LNCaP clone FGC (cell line): ENCODE data around the gene AIFM1.

Experiments
- DNase-seq: peaks from one replicate; pipeline ENCODE4 v3.0.0-alpha.2; 2011; ENCODE audit warnings: low read depth
- H3K4me3 ChIP-seq: 2 replicates; pipeline ENCODE4 v1.5.1; 2011; ENCODE audit warnings: mild to moderate bottlenecking, low read depth, low read length, control low read depth
- CTCF ChIP-seq: IDR thresholded peaks from 2 replicates; pipeline ENCODE4 v1.5.1; 2012; ENCODE audit warnings: mild to moderate bottlenecking; ENCODE audit not compliant: control insufficient read depth, insufficient read depth; ENCODE audit errors: extremely low read depth

AIFM1 gene

DNA sequence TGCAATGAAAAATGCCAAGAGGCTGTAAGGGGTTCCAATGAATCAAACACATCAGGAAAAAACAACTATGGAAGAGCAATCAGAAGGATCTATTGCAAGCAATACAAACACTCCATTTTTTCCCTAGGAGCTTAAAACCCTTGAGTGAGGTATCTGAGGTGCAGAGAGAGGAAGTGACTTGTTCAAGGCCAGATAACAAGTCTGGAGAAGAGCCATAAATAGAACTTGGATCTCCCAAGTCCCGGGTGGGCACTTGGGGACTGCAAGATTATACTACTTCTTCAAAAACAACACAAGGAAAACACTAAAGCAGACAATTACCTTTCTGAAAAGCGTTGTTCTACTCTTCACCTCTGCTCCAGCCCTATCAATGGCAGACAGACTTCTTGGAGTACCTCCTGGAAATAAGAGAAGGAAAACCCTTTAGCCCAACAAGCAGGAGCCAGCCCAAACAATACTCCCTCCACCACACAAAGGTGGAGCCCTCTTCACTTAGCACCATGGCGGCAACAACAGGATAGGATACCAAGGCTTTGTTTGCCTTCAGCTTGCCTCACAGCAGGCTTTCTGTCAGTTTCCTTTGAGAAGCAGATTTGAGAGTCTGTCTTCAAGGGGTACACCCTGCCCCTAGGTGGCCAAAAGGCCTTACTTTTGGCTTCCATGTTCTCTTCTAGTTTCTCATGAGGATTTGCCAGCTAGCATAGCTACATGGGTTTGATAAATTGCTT is 26.0 kb downstream of the AIFM1 start:
- no peak for DNase-seq
- TF ChIP-seq CTCF = no peak
- H3K4me3 ChIP-seq = no peak overlapping the region

DNA sequence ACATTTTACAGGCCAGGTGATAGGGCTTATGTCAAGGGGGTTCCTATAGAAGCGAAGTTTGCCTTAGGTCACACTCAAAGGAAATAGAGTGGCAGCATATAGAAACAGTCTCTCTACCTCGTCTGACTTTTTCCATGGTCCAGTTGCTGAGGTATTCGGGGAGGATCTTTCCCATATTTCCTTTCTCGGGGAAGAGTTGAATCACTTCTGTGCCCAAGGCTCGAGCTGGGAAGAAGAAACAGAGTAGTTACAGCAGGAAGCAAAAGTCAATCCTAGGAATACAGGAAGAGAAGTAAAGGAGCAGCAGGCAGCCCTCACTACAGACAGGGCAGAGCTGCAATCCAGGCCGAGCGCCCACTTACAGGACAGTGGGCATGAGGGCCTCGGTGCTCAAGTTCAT is 28.7 kb downstream of the AIFM1 start:
- no peak for DNase-seq
- no peak for TF ChIP-seq CTCF
- no peak overlapping the region for H3K4me3 ChIP-seq

DNA sequence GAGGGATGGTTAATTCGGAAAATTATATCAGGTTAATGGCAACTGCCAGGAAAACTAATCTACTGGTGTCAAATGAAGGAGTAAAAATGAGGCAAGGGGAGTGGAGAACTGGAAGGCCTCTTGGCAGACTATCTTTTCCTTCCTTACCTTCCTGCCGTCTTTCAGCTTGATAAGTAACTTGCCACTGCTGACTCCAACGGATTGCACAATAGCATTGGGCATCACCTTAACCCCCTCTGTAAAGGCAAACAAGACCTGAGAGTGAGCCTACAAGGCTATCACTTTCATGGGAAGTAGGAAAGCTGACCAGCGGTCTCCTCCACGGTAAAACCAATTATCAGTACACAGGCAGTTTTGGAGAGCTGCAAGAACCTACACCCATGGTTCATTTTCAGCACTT is 29.1 kb downstream of the AIFM1 start:
- DNase-seq = no peak

GRCh38 chrX:130130990-130131389 is 34.7 kb downstream of the AIFM1 start:
- no peak overlapping the region for H3K4me3 ChIP-seq
- DNase-seq = no peak
- TF ChIP-seq CTCF = no peak

More for the DNA sequence above, 29.1 kb downstream of the AIFM1 start:
- TF ChIP-seq CTCF = no peak
- H3K4me3 ChIP-seq = no peak overlapping the region

DNA sequence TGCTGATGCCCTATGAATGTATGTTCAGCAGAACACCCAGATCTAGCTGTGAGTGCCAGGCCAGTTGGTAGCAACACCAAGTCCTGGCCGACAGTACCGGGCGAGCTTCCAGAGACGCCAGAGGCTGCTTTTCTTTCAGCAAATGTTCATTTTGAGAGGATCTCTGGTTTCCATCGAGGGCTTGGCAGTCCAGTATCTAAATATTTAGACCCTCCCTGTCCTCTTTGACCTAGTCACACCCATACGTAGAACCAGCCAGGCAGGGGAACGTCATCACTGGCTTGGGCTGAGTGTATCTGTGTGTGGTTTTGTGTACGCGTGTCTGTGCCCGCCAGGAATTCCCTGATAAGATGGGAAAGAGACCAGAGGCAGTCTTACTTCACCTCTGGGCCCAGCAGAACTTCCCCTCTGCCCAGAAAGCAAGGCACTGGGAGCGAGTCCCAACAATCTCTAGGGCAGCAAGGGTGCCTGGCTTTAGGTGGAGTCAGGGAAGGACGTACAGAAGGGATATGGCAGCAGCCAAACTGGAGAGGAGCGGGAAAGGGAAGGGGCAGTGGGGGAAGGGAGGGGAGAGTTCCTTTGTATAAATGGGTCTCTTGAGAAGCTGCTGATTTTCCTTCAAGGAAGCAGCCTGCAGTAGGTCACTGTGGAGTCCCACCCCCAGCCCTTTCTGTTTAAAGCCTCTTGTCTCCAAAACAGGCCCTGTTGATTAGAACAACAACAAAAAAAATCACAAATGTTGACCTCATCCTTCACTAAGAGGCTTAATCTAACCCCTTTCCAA is 40.4 kb downstream of the AIFM1 start:
- no peak overlapping the region for H3K4me3 ChIP-seq
- TF ChIP-seq CTCF = no peak
- no peak for DNase-seq

GRCh38 chrX:130124577-130124976 is 41.1 kb downstream of the AIFM1 start:
- TF ChIP-seq CTCF = no peak
- no peak for DNase-seq
- no peak overlapping the region for H3K4me3 ChIP-seq
